ENCODE measurements around the gene NMRAL1.

NMRAL1 gene

GRCh38 chr16:4510131-4510530, 35.7 kb upstream of the NMRAL1 start:
- TF ChIP-seq SUZ12 (IDR thresholded peaks at IDR 0.05; ENCODE audit: extremely low read depth, insufficient read depth, insufficient read length) (no peak), ZNF274 (IDR thresholded peaks at IDR 0.05; ENCODE audit: low read depth, low read length) (no peak), YY1 (IDR thresholded peaks at IDR 0.05; ENCODE audit: insufficient read depth, insufficient read length) (no peak)
- H3K4me1 ChIP-seq (ENCODE audit: insufficient read depth, insufficient read length), result peaks cover 6% of the 10 kb centered on the region
- no peak for DNase-seq (ENCODE audit: low read depth, low spot score)
- no peak overlapping the region for H3K4me3 ChIP-seq (ENCODE audit: insufficient read length, low read depth)
- H3K27me3 ChIP-seq (ENCODE audit: insufficient read depth, insufficient read length), result no peaks in the 10 kb centered on the region
- H3K9ac ChIP-seq (ENCODE audit: insufficient read length, low read depth), result no peak overlapping the region
- H3K36me3 ChIP-seq (ENCODE audit: insufficient read depth, insufficient read length, low read length), result peaks cover 97% of the 10 kb centered on the region
- H3K9me3 ChIP-seq (ENCODE audit: insufficient read depth, low read length), result no peaks in the 10 kb centered on the region

GRCh38 chr16:4509420-4509819, 35.0 kb upstream of the NMRAL1 start:
- Histone ChIP-seq H3K9me3 (ENCODE audit: insufficient read depth, low read length) (no peaks in the 10 kb centered on the region), H3K9ac (ENCODE audit: insufficient read length, low read depth) (no peak overlapping the region), H3K27me3 (ENCODE audit: insufficient read depth, insufficient read length) (no peaks in the 10 kb centered on the region), H3K4me1 (ENCODE audit: insufficient read depth, insufficient read length) (peaks cover 8% of the 10 kb centered on the region), H3K4me3 (ENCODE audit: insufficient read length, low read depth) (no peak overlapping the region), H3K36me3 (ENCODE audit: insufficient read depth, insufficient read length, low read length) (peaks cover 92% of the 10 kb centered on the region)
- DNase-seq (ENCODE audit: low read depth, low spot score), result no peak
- TF ChIP-seq ZNF274 (IDR thresholded peaks at IDR 0.05; ENCODE audit: low read depth, low read length) (no peak), SUZ12 (IDR thresholded peaks at IDR 0.05; ENCODE audit: extremely low read depth, insufficient read depth, insufficient read length) (no peak), YY1 (IDR thresholded peaks at IDR 0.05; ENCODE audit: insufficient read depth, insufficient read length) (no peak)

DNA sequence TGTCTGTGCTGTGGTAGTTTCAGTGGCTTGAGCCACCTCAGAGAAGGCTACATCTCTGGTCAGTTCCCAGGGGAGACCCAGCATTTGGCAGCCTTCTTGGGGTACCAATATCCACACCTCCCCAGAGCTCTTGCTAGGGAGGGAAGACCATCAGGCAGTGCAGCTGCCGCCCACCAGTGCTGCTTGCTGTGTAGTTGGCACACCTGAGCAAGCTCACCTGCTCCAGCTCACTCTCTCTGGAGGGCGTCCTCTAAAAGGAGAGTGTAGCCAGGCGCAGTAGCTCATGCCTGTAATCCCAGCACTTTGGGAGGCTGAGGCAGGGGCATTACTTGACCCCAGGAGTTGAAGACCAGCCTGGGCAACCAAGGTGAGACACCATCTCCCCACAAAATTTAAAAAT, 34.4 kb upstream of the NMRAL1 start:
- Histone ChIP-seq H3K27me3 (ENCODE audit: insufficient read depth, insufficient read length) (no peaks in the 10 kb centered on the region), H3K9me3 (ENCODE audit: insufficient read depth, low read length) (no peaks in the 10 kb centered on the region), H3K9ac (ENCODE audit: insufficient read length, low read depth) (no peak overlapping the region), H3K36me3 (ENCODE audit: insufficient read depth, insufficient read length, low read length) (peaks cover 86% of the 10 kb centered on the region), H3K4me3 (ENCODE audit: insufficient read length, low read depth) (no peak overlapping the region), H3K4me1 (ENCODE audit: insufficient read depth, insufficient read length) (peaks cover 11% of the 10 kb centered on the region)
- no peak for DNase-seq (ENCODE audit: low read depth, low spot score)
- no peak for TF ChIP-seq YY1 (IDR thresholded peaks at IDR 0.05; ENCODE audit: insufficient read depth, insufficient read length)
- no peak for TF ChIP-seq SUZ12 (IDR thresholded peaks at IDR 0.05; ENCODE audit: extremely low read depth, insufficient read depth, insufficient read length)
- TF ChIP-seq ZNF274 (IDR thresholded peaks at IDR 0.05; ENCODE audit: low read depth, low read length), result no peak

GRCh38 chr16:4507588-4508345, 33.3 kb upstream of the NMRAL1 start:
- peaks cover 76% of the 10 kb centered on the region for H3K36me3 ChIP-seq (ENCODE audit: insufficient read depth, insufficient read length, low read length)
- peaks cover 12% of the 10 kb centered on the region for H3K4me1 ChIP-seq (ENCODE audit: insufficient read depth, insufficient read length)
- no peak overlapping the region for H3K4me3 ChIP-seq (ENCODE audit: insufficient read length, low read depth)
- no peak overlapping the region for H3K9ac ChIP-seq (ENCODE audit: insufficient read length, low read depth)
- no peaks in the 10 kb centered on the region for H3K9me3 ChIP-seq (ENCODE audit: insufficient read depth, low read length)
- TF ChIP-seq YY1 (IDR thresholded peaks at IDR 0.05; ENCODE audit: insufficient read depth, insufficient read length), result no peak
- no peak for TF ChIP-seq SUZ12 (IDR thresholded peaks at IDR 0.05; ENCODE audit: extremely low read depth, insufficient read depth, insufficient read length)
- no peak for TF ChIP-seq ZNF274 (IDR thresholded peaks at IDR 0.05; ENCODE audit: low read depth, low read length)
- no peak for DNase-seq (ENCODE audit: low read depth, low spot score)
- H3K27me3 ChIP-seq (ENCODE audit: insufficient read depth, insufficient read length), result no peaks in the 10 kb centered on the region

- Histone ChIP-seq H3K27me3 (ENCODE audit: insufficient read depth, insufficient read length) (no peaks in the 10 kb centered on the region), H3K9ac (ENCODE audit: insufficient read length, low read depth) (no peak overlapping the region), H3K4me3 (ENCODE audit: insufficient read length, low read depth) (no peak overlapping the region), H3K36me3 (ENCODE audit: insufficient read depth, insufficient read length, low read length) (peaks cover 63% of the 10 kb centered on the region), H3K4me1 (ENCODE audit: insufficient read depth, insufficient read length) (peaks cover 12% of the 10 kb centered on the region), H3K9me3 (ENCODE audit: insufficient read depth, low read length) (no peaks in the 10 kb centered on the region)
- TF ChIP-seq YY1 (IDR thresholded peaks at IDR 0.05; ENCODE audit: insufficient read depth, insufficient read length), result no peak
- TF ChIP-seq ZNF274 (IDR thresholded peaks at IDR 0.05; ENCODE audit: low read depth, low read length), result no peak
- TF ChIP-seq SUZ12 (IDR thresholded peaks at IDR 0.05; ENCODE audit: extremely low read depth, insufficient read depth, insufficient read length), result no peak
- DNase-seq (ENCODE audit: low read depth, low spot score), result peak; percentile 61
Observed at GRCh38 chr16:4506450-4506849, 32.0 kb upstream of the NMRAL1 start.

GRCh38 chr16:4505356-4506147, 31.1 kb upstream of the NMRAL1 start:
- no peak overlapping the region for H3K4me3 ChIP-seq (ENCODE audit: insufficient read length, low read depth)
- no peak overlapping the region for H3K9ac ChIP-seq (ENCODE audit: insufficient read length, low read depth)
- no peak for TF ChIP-seq ZNF274 (IDR thresholded peaks at IDR 0.05; ENCODE audit: low read depth, low read length)
- no peak for TF ChIP-seq SUZ12 (IDR thresholded peaks at IDR 0.05; ENCODE audit: extremely low read depth, insufficient read depth, insufficient read length)
- H3K27me3 ChIP-seq (ENCODE audit: insufficient read depth, insufficient read length), result no peaks in the 10 kb centered on the region
- no peaks in the 10 kb centered on the region for H3K9me3 ChIP-seq (ENCODE audit: insufficient read depth, low read length)
- H3K4me1 ChIP-seq (ENCODE audit: insufficient read depth, insufficient read length), result peaks cover 10% of the 10 kb centered on the region
- peaks cover 54% of the 10 kb centered on the region for H3K36me3 ChIP-seq (ENCODE audit: insufficient read depth, insufficient read length, low read length)
- no peak for DNase-seq (ENCODE audit: low read depth, low spot score)

DNA sequence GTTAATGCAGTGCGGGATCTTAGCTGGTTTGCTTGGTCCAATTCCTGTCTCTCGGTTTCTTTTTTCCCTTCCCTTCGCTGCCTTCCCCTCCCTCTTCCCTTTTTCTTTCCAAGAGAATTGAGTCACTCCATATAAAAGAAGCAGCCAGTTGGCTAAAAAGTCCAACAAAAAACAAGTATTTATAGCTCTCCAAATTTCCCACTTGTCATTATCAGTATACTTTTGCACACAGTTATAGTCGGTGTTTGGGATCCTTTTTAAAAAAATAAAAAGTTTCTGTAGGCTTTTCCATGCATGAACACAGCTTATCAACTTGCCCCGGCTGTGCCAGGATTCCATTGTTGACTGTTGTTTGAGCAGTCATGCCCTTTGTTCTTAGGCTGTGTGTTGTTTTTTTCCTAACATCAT, 26.6 kb upstream of the NMRAL1 start:
- no peak overlapping the region for H3K4me3 ChIP-seq (ENCODE audit: insufficient read length, low read depth)
- no peak for TF ChIP-seq SUZ12 (IDR thresholded peaks at IDR 0.05; ENCODE audit: extremely low read depth, insufficient read depth, insufficient read length)
- TF ChIP-seq YY1 (IDR thresholded peaks at IDR 0.05; ENCODE audit: insufficient read depth, insufficient read length), result no peak
- TF ChIP-seq ZNF274 (IDR thresholded peaks at IDR 0.05; ENCODE audit: low read depth, low read length), result no peak
- no peak for DNase-seq (ENCODE audit: low read depth, low spot score)
- no peaks in the 10 kb centered on the region for H3K27me3 ChIP-seq (ENCODE audit: insufficient read depth, insufficient read length)
- H3K4me1 ChIP-seq (ENCODE audit: insufficient read depth, insufficient read length), result peaks cover 12% of the 10 kb centered on the region
- H3K9me3 ChIP-seq (ENCODE audit: insufficient read depth, low read length), result no peaks in the 10 kb centered on the region
- peaks cover 21% of the 10 kb centered on the region for H3K36me3 ChIP-seq (ENCODE audit: insufficient read depth, insufficient read length, low read length)
- H3K9ac ChIP-seq (ENCODE audit: insufficient read length, low read depth), result no peak overlapping the region

Data from NT2/D1 (cell line).